GM19438 (cell line): ENCODE measurements around the gene YBX3.

Experiments used
- ATAC-seq: cut with Tn5 transposase; IDR thresholded peaks from one replicate; pipeline ENCODE4 v1.9.1; 2021; ENCODE audit warnings: low read depth; ENCODE audit not compliant: unreplicated experiment

The YBX3 gene

GRCh38 chr12:10673659-10674384, 49.3 kb downstream of the YBX3 start, which contains the start of gene STYK1:
Gene STYK1 (minus strand): TSS chr12:10674052. CDS start chr12:10634618, 39,434 bp downstream.
- peak; percentile 83 for ATAC-seq

GRCh38 chr12:10672231-10672868, 50.8 kb downstream of the YBX3 start:
- ATAC-seq = no peak

- no peak for ATAC-seq
Observed at GRCh38 chr12:10669533-10669932, 53.6 kb downstream of the YBX3 start.

- ATAC-seq = no peak
Observed at GRCh38 chr12:10668526-10668925, 54.6 kb downstream of the YBX3 start.

- no peak for ATAC-seq
Observed at GRCh38 chr12:10667581-10667980, 55.5 kb downstream of the YBX3 start.

GRCh38 chr12:10664499-10664898, 58.6 kb downstream of the YBX3 start:
- ATAC-seq = no peak

- no peak for ATAC-seq
Observed at GRCh38 chr12:10663869-10664268, 59.3 kb downstream of the YBX3 start.

GRCh38 chr12:10661338-10661737, 61.8 kb downstream of the YBX3 start:
- ATAC-seq = no peak

- ATAC-seq = no peak
Observed at GRCh38 chr12:10654003-10654402, 69.1 kb downstream of the YBX3 start.

GRCh38 chr12:10652192-10652591, 70.9 kb downstream of the YBX3 start:
- no peak for ATAC-seq
